ENCODE data around the gene WNK3. TPM values are rescaled to one million over a fixed set of nuclear protein-coding genes. Genes with fewer than 3 reads are reported as not detected.

WNK3 gene
- polyA plus RNA-seq, 1 donor (not counting 4 experiments of a cell fraction or from before 2014, with no cell fraction given): 0.26 TPM

GRCh38 chrX:54157561-54157960, 200.3 kb downstream of the WNK3 start:
- Histone ChIP-seq H3K4me1 (ENCODE audit: control insufficient read depth, extremely low read depth, insufficient read depth, low read length) (no peaks in the 10 kb centered on the region), H3K79me2 (ENCODE audit: control insufficient read depth, insufficient read depth, low read length) (no peaks in the 10 kb centered on the region), H3K27me3 (ENCODE audit: control insufficient read depth, extremely low read depth, insufficient read depth, low read length) (no peaks in the 10 kb centered on the region), H3K4me3 (ENCODE audit: control insufficient read depth in 2 of 3, extremely low read depth in 1 of 3, insufficient read depth in 2 of 3, low read depth in 1 of 3, low read length in 3 of 3) (no peak overlapping the region), H4K20me1 (ENCODE audit: control insufficient read depth, extremely low read depth, insufficient read depth, low read length) (no peaks in the 10 kb centered on the region), H3K9me3 (ENCODE audit: control insufficient read depth, low read depth, low read length) (no peaks in the 10 kb centered on the region), H3K9me1 (ENCODE audit: control insufficient read depth, extremely low read depth, insufficient read depth, low read length) (no peaks in the 10 kb centered on the region), H3K9ac (ENCODE audit: control insufficient read depth, extremely low read depth, insufficient read depth, low read length) (no peak overlapping the region), H2AFZ (ENCODE audit: control insufficient read depth, low read length) (no peak overlapping the region), H3K36me3 (ENCODE audit: control insufficient read depth in 2 of 2, extremely low read depth in 1 of 2, insufficient read depth in 2 of 2, low read length in 2 of 2) (no peaks in the 10 kb centered on the region), H3K27ac (ENCODE audit: control insufficient read depth, insufficient read depth, low read length) (no peak overlapping the region), H3K4me2 (ENCODE audit: control insufficient read depth, extremely low read depth, insufficient read depth, low read depth, low read length) (no peak overlapping the region)
- TF ChIP-seq CTCF (optimal IDR thresholded peaks at IDR 0.05 in 1 of 3, IDR thresholded peaks at IDR 0.05 in 1 of 3, conservative IDR thresholded peaks at IDR 0.05 in 1 of 3; ENCODE audit: extremely low read depth in 1 of 3, insufficient read depth in 2 of 3, low read length in 3 of 3) (no peak), EZH2 (IDR thresholded peaks at IDR 0.05; ENCODE audit: low read length) (no peak)
- DNase-seq (ENCODE audit: low read depth, low spot score) (no peak), FAIRE-seq (no peak)
- dilution Hi-C loops (cut with MboI; ENCODE audit: extremely low pct_ligation_motif_present, low sequenced_read_pairs): no loop called here

Small RNAs within 50 kb of the gene (small RNA-seq; reads per million reads assigned to genes)
- gene AL589872.1 (ENCODE audit: insufficient read length in 3 of 3, low read depth in 3 of 3, low replicate concordance in 1 of 3) (0 reads per million in 3 experiments), gene RNU6-434P (ENCODE audit: insufficient read length in 3 of 3, low read depth in 3 of 3, low replicate concordance in 1 of 3) (0 reads per million in 3 experiments)

Other genes starting within 250 kb of the WNK3 start
- gene FAM120C, start 174.8 kb downstream of the WNK3 start, polyA plus RNA-seq: 1.4 to 1.9 TPM (median 1.5 TPM) in 3 replicates
- gene TSR2, start 82.4 kb upstream of the WNK3 start, polyA plus RNA-seq: 12.5 to 36.0 TPM (median 21.5 TPM) in 3 replicates
- gene FGD1, start 138.2 kb upstream of the WNK3 start, polyA plus RNA-seq: 2.2 to 8.8 TPM (median 2.9 TPM) in 3 replicates
- 12.1 to 27.5 TPM (median 15.7 TPM) in 3 replicates for gene GNL3L, start 172.2 kb upstream of the WNK3 start, polyA plus RNA-seq